Heart right ventricle (tissue), 16 donors: ENCODE data around the gene ATP6V1C2. TPM values are rescaled to one million over a fixed set of nuclear protein-coding genes. Genes with fewer than 3 reads are reported as not detected.

ENCODE experiments used
- ATAC-seq, 8 donors: fragments of 200-7000 bp; cut with Tn5 transposase; one replicate each; pipeline ENCODE4 v1.9.1; 2020; ENCODE audit warnings: mild to moderate bottlenecking in 8 of 8, moderate library complexity in 8 of 8, moderate number of reproducible peaks in 1 of 8
- DNase-seq, 2 donors: peaks; one replicate each; pipeline ENCODE4 v3.0.0-alpha.2; 2020
- H3K27ac ChIP-seq, 10 donors: fragments of 200-600 bp; sonication (generic) in 2 of 10; one replicate each; pipeline versions ENCODE4 v1.5.0 to v1.8.0; 2020 to 2022; ENCODE audit warnings: mild to moderate bottlenecking in 3 of 10
- H3K27me3 ChIP-seq, 7 donors: fragments of 200-600 bp; one replicate each; pipeline ENCODE4 v1.8.0; 2021 to 2022; ENCODE audit warnings: mild to moderate bottlenecking in 2 of 7
- H3K36me3 ChIP-seq, 9 donors: fragments of 200-600 bp; sonication (generic) in 1 of 9; one replicate each; pipeline versions ENCODE4 v1.5.0 to v1.8.0; 2020 to 2022; ENCODE audit warnings: mild to moderate bottlenecking in 2 of 9
- H3K4me1 ChIP-seq, 9 donors: fragments of 200-600 bp; sonication (generic) in 1 of 9; one replicate each; pipeline versions ENCODE4 v1.5.0 to v1.8.0; 2020 to 2022; ENCODE audit warnings: mild to moderate bottlenecking in 4 of 9
- H3K4me3 ChIP-seq, 10 donors: fragments of 200-600 bp; sonication (generic) in 2 of 10; one replicate each; pipeline versions ENCODE4 v1.5.0 to v1.8.0; 2020 to 2022; ENCODE audit warnings: mild to moderate bottlenecking in 7 of 10, moderate library complexity in 2 of 10
- H3K9me3 ChIP-seq, 11 donors: fragments of 200-600 bp in 10 of 11; sonication (generic) in 2 of 11; one replicate each; pipeline versions ENCODE4 v1.5.0 to v1.8.0; 2013 to 2022; ENCODE audit warnings: mild to moderate bottlenecking in 2 of 11, control low read depth in 1 of 11, moderate library complexity in 1 of 11
- CTCF ChIP-seq, 9 donors: fragments of 200-600 bp; sonication (generic) in 2 of 9; IDR thresholded peaks; one replicate each; pipeline versions ENCODE4 v1.5.0 to v1.8.0; 2021 to 2022; ENCODE audit warnings: antibody characterized with exemption in 9 of 9, mild to moderate bottlenecking in 5 of 9, moderate library complexity in 1 of 9
- WGBS, 2 donors: extraction: QIAGEN DNeasy Blood & Tissue Kit; methylation state at CpG; one replicate each; pipeline ENCODE4 v1.1.7; 2013; ENCODE audit warnings: inconsistent platforms in 1 of 2; 5-methylcytosine and 5-hydroxymethylcytosine counted together
- intact Hi-C, 10 donors: fragments of 100-400 bp; cut with DNase I; formaldehyde crosslinking; loops; one replicate each; pipeline versions ENCODE4 v1.11.1 to v1.14.2; 2022
- polyA plus RNA-seq, 2 donors: library from polyadenylated mRNA; stranded (reverse); fragments of 200-250 nt; gene quantifications; one replicate each; pipeline ENCODE4 v1.2.3, GENCODE V29; 2013
- total RNA-seq, 10 donors: library from RNA; stranded (reverse); fragmentation: NEBNext Ultra II Directional in 3 of 10; extraction: Animal tissue kit (Norgen Biotek cat#: 25700) in 3 of 10; gene quantifications; one replicate each; pipeline versions ENCODE4 v1.2.1 to v1.2.4, GENCODE V29; 2021 to 2023
- donor health status: Arrhythmogenic right ventricular cardiomyopathy.
- donor health status: ischemic (EF 13 %, LVEDD 7.1; RV severe dilation, severe dysfunction).
- donor health status: healthy with polysubstance abuse.
- donor health status: DM: no; HTN: yes; CAD: no.
- donor health status: DM: no; HTN: no; CAD: no.
- donor health status: ischemic (EF 25% LVEDD 6.9; RV normal size, moderate dysfunction).
- donor health status: ischemic (EF 25% LVEDD 5.7; RV mildly dilated, moderate dysfunction).
- donor health status: healthy.
- donor health status: DM: yes; HTN: yes; CAD: no.
- donor health status: Ischemic cardiomyopathy.
- donor health status: ischemic (EF 35%, LVEDD 5.7; RV mildly dilated, moderate dysfunction).
- donor health status: nonischemic (EF 11% LVEDD 7.7; RV severe dilation, severe dysfunction).
- donor health status: DM: yes; HTN: yes; CAD: no.
- donor health status: PGD.
- donor health status: ischemic (EF 29% LVEDD 5.4; RV normal size, mild dysfunction).
- donor health status: nonischemic (EF 23%, LVEDD 6.1; RV moderate dilation, normal function).

Gene ATP6V1C2
- total and polyA plus RNA-seq, 12 donors = 0.09 to 3.4 (median 0.72) TPM

GRCh38 chr2:10733566-10733925 is 12.1 kb downstream of the ATP6V1C2 start:
- peak in 2 of 8 donors; percentile 9 to 35 for ATAC-seq
- peaks cover 0 to 5% (median 0%) of the 10 kb centered on the region in 9 donors for H3K4me1 ChIP-seq
- no peak for TF ChIP-seq CTCF (IDR thresholded peaks at IDR 0.05)
- 28 to 39% methylated on average over 6 of the region's 6 CpGs for WGBS, 2 donors
- no peak overlapping the region for H3K4me3 ChIP-seq
- intact Hi-C loops = no loop called here
- H3K27ac ChIP-seq = no peak overlapping the region
- no peaks in the 10 kb centered on the region for H3K36me3 ChIP-seq
- no peak for DNase-seq
- H3K9me3 ChIP-seq = no peaks in the 10 kb centered on the region
- H3K27me3 ChIP-seq = peaks cover 0 to 25% (median 0%) of the 10 kb centered on the region in 7 donors

GRCh38 chr2:10733980-10734379 is 12.6 kb downstream of the ATP6V1C2 start:
- ATAC-seq = no peak
- peaks cover 0 to 5% (median 0%) of the 10 kb centered on the region in 9 donors for H3K4me1 ChIP-seq
- WGBS, 2 donors = 85 to 90% methylated on average over 5 of the region's 5 CpGs

GRCh38 chr2:10738192-10738591 is 16.8 kb downstream of the ATP6V1C2 start:
- H3K27me3 ChIP-seq = peaks cover 0 to 12% (median 0%) of the 10 kb centered on the region in 7 donors
- H3K9me3 ChIP-seq = no peaks in the 10 kb centered on the region
- no peak overlapping the region for H3K4me3 ChIP-seq
- DNase-seq (no peak), ATAC-seq (no peak)
- intact Hi-C loops = no loop called here
- TF ChIP-seq CTCF (IDR thresholded peaks at IDR 0.05) = no peak
- peaks cover 0 to 4% (median 0%) of the 10 kb centered on the region in 9 donors for H3K4me1 ChIP-seq
- H3K27ac ChIP-seq = no peak overlapping the region
- H3K36me3 ChIP-seq = no peaks in the 10 kb centered on the region
- 72 to 81% methylated on average over 6 of the region's 6 CpGs for WGBS, 2 donors

More at GRCh38 chr2:10733980-10734379, 12.6 kb downstream of the ATP6V1C2 start:
- H3K9me3 ChIP-seq = no peaks in the 10 kb centered on the region
- H3K36me3 ChIP-seq = no peaks in the 10 kb centered on the region
- H3K4me3 ChIP-seq = no peak overlapping the region
- H3K27me3 ChIP-seq = peaks cover 0 to 25% (median 0%) of the 10 kb centered on the region in 7 donors
- intact Hi-C loops = no loop called here
- no peak for DNase-seq
- H3K27ac ChIP-seq = no peak overlapping the region
- TF ChIP-seq CTCF (IDR thresholded peaks at IDR 0.05) = no peak

GRCh38 chr2:10740226-10740625 is 18.8 kb downstream of the ATP6V1C2 start:
- no peak overlapping the region for H3K27ac ChIP-seq
- no peak for DNase-seq
- 81 to 85% methylated on average over 3 of the region's 3 CpGs for WGBS, 2 donors
- H3K36me3 ChIP-seq = no peaks in the 10 kb centered on the region
- no peak for TF ChIP-seq CTCF (IDR thresholded peaks at IDR 0.05)
- intact Hi-C loops = loop anchor here in 1 of 10 donors (1.0 kb wide), 1 partner anchor 36 kb away; no protein-coding TSS in a partner anchor
- H3K4me3 ChIP-seq = no peak overlapping the region
- no peaks in the 10 kb centered on the region for H3K9me3 ChIP-seq
- H3K27me3 ChIP-seq = no peaks in the 10 kb centered on the region
- H3K4me1 ChIP-seq = no peaks in the 10 kb centered on the region
- no peak for ATAC-seq
